ENCODE results near the gene TGM1. TPM values are rescaled to one million over a fixed set of nuclear protein-coding genes. Genes with fewer than 3 reads are reported as not detected.
"Not testable (repeated sequence)": the region's sequence is repeated elsewhere in the genome, so short reads cannot be mapped to it uniquely, and the experiment has no call there.

TGM1 gene
- total and polyA plus RNA-seq, 10 of the 15 experiments (the other 5 are each of a cell fraction or from before 2014, with no cell fraction given), result 0.05 to 5.9 (median 1.8) TPM

- no TSS peak for BruUV-seq (replicated peaks)
- DNase-seq (ENCODE audit: low read depth, low spot score) (no peak), FAIRE-seq (no peak), ATAC-seq (no peak)
- no peak overlapping the region for H3K9ac ChIP-seq (ENCODE audit: control insufficient read depth, insufficient read depth, low read length)
- ChIA-PET POLR2A (interaction anchor here (0.6 to 1.5 kb wide), 3 partner anchors 14 to 41 kb away, joined by 3 read pairs; no protein-coding TSS in a partner anchor), CTCF (interaction anchor here (1.4 kb wide), 1 partner anchor 9 kb away, joined by 4 read pairs; the partner anchor contains the start of gene MDP1), RAD21 (ENCODE audit: unreplicated experiment) (interaction anchor here (1.2 kb wide), 1 partner anchor 62 kb away, joined by 3 read pairs; no protein-coding TSS in a partner anchor), SMC1A (ENCODE audit: uncharacterized antibody, unreplicated experiment) (no interaction called here)
- intact Hi-C loops (cut with micrococcal nuclease; ENCODE audit: unreplicated experiment), result no loop called here
- H3K4me2 ChIP-seq (ENCODE audit: control insufficient read depth, insufficient read depth), result no peak overlapping the region
- no peak overlapping the region for H3K4me3 ChIP-seq
- H3K4me1 ChIP-seq (ENCODE audit: control insufficient read depth, insufficient read depth, low read length), result no peaks in the 10 kb centered on the region
- H2AFZ ChIP-seq (ENCODE audit: control insufficient read depth, low read depth, low read length), result no peak overlapping the region
- H3K9me3 ChIP-seq (replicated peaks; ENCODE audit: control insufficient read depth, insufficient read depth, low read length), result no peaks in the 10 kb centered on the region
- in situ Hi-C loops (cut with MboI), result no loop called here
- H4K20me1 ChIP-seq (ENCODE audit: control insufficient read depth, insufficient read depth), result no peaks in the 10 kb centered on the region
- H3K27ac ChIP-seq (ENCODE audit: control insufficient read depth, insufficient read depth), result no peak overlapping the region
- H3K27me3 ChIP-seq (replicated peaks in 1 of 2; ENCODE audit: control insufficient read depth in 2 of 2, insufficient read depth in 2 of 2, low read length in 1 of 2), result no peaks in the 10 kb centered on the region
- WGBS (ENCODE audit: insufficient coverage, insufficient replicate concordance, low lambda C conversion rate, missing lambda C conversion rate), result 89% methylated on average over 7 of the region's 7 CpGs
- H3K79me2 ChIP-seq (ENCODE audit: control insufficient read depth, insufficient read depth, low read length), result peaks cover 7% of the 10 kb centered on the region
- H3K36me3 ChIP-seq (ENCODE audit: control insufficient read depth in 2 of 2, insufficient read depth in 2 of 2, low read length in 1 of 2), result no peaks in the 10 kb centered on the region; a peak in 2 of 4 replicates
- TF ChIP-seq ATF3 (IDR thresholded peaks at IDR 0.05; ENCODE audit: borderline replicate concordance, extremely low read depth, low read depth, low read length), result no peak
Measured at GRCh38 chr14:24224618-24225071, 38.3 kb downstream of the TGM1 start.

GRCh38 chr14:24222987-24223386 lies 40.0 kb downstream of the TGM1 start:
- FAIRE-seq; DNase-seq (ENCODE audit: low read depth, low spot score); H3K4me2 ChIP-seq (ENCODE audit: control insufficient read depth, insufficient read depth); ATAC-seq; RAD21 ChIA-PET (ENCODE audit: unreplicated experiment); H3K27me3 ChIP-seq (replicated peaks in 1 of 2; ENCODE audit: control insufficient read depth in 2 of 2, insufficient read depth in 2 of 2, low read length in 1 of 2); H3K4me1 ChIP-seq (ENCODE audit: control insufficient read depth, insufficient read depth, low read length); H3K79me2 ChIP-seq (ENCODE audit: control insufficient read depth, insufficient read depth, low read length); SMC1A ChIA-PET (ENCODE audit: uncharacterized antibody, unreplicated experiment); H3K36me3 ChIP-seq (ENCODE audit: control insufficient read depth in 2 of 2, insufficient read depth in 2 of 2, low read length in 1 of 2); H2AFZ ChIP-seq (ENCODE audit: control insufficient read depth, low read depth, low read length); intact Hi-C loops (cut with micrococcal nuclease; ENCODE audit: unreplicated experiment); H3K9ac ChIP-seq (ENCODE audit: control insufficient read depth, insufficient read depth, low read length); H3K27ac ChIP-seq (ENCODE audit: control insufficient read depth, insufficient read depth); in situ Hi-C loops (cut with MboI); H3K4me3 ChIP-seq; BruUV-seq (replicated peaks); H3K9me3 ChIP-seq (replicated peaks; ENCODE audit: control insufficient read depth, insufficient read depth, low read length); H4K20me1 ChIP-seq (ENCODE audit: control insufficient read depth, insufficient read depth): not testable (repeated sequence)
- WGBS (ENCODE audit: insufficient coverage, insufficient replicate concordance, low lambda C conversion rate, missing lambda C conversion rate), result 98% methylated on average over 4 of the region's 4 CpGs
- POLR2A ChIA-PET, result interaction anchor here (0.6 to 0.9 kb wide), 5 partner anchors 9 to 73 kb away, joined by 3 to 11 read pairs (median 6); partner anchors contain the start of gene TSSK4
- CTCF ChIA-PET, result interaction anchor here (1.3 kb wide), 1 partner anchor 19 kb away, joined by 3 read pairs; the partner anchor contains the start of gene TINF2
